Activated naive CD8-positive, alpha-beta T cell treated with anti-CD3 and anti-CD28 coated beads for 36 hours (primary cell): ENCODE measurements around the gene KIF1A. TPM values are rescaled to one million over a fixed set of nuclear protein-coding genes. Genes with fewer than 3 reads are reported as not detected.

Experiments
- DNase-seq: peaks from one replicate; pipeline ENCODE4 v3.0.0; 2021
- H3K27ac Mint-ChIP-seq: one replicate; pipeline ENCODE4 v1.8.0; 2022; ENCODE audit warnings: mild to moderate bottlenecking, moderate library complexity, mixed read lengths
- H3K27me3 Mint-ChIP-seq: one replicate; pipeline ENCODE4 v1.8.0; 2022; ENCODE audit warnings: mild to moderate bottlenecking, mixed read lengths
- H3K36me3 Mint-ChIP-seq: one replicate; pipeline ENCODE4 v1.8.0; 2021; ENCODE audit warnings: mild to moderate bottlenecking, mixed read lengths
- H3K4me1 Mint-ChIP-seq: one replicate; pipeline ENCODE4 v1.8.0; 2021; ENCODE audit warnings: mixed read lengths
- H3K4me3 Mint-ChIP-seq: one replicate; pipeline ENCODE4 v1.8.0; 2022; ENCODE audit warnings: mild to moderate bottlenecking, moderate library complexity, mixed read lengths
- H3K9me3 Mint-ChIP-seq: one replicate; pipeline ENCODE4 v1.8.0; 2022; ENCODE audit warnings: mixed read lengths
- total RNA-seq, 2 experiments: library from RNA; stranded (reverse); gene quantifications; one replicate each; pipeline ENCODE4 v1.2.3, GENCODE V29; 2021

Gene KIF1A
- total RNA-seq, 2 experiments from 2014 or later, result 7.7 to 8.2 TPM

- peak overlapping the region; percentile 33 for H3K4me3 Mint-ChIP-seq
These were observed 80.2 kb downstream of the KIF1A start for GRCh38 chr2:240739797-240740196.

GRCh38 chr2:240737958-240738357 lies 82.1 kb downstream of the KIF1A start:
- Mint-ChIP-seq H3K36me3 (no peaks in the 10 kb centered on the region), H3K4me1 (peaks cover 9% of the 10 kb centered on the region), H3K27ac (no peak overlapping the region), H3K27me3 (no peaks in the 10 kb centered on the region), H3K9me3 (no peaks in the 10 kb centered on the region), H3K4me3 (no peak overlapping the region)
- DNase-seq, result no peak

More at GRCh38 chr2:240739797-240740196, 80.2 kb downstream of the KIF1A start:
- Mint-ChIP-seq H3K27ac (peak overlapping the region; percentile 70), H3K4me1 (peaks cover 6% of the 10 kb centered on the region), H3K27me3 (no peaks in the 10 kb centered on the region), H3K36me3 (no peaks in the 10 kb centered on the region), H3K9me3 (no peaks in the 10 kb centered on the region)
- peak; percentile 45 for DNase-seq

- H3K9me3 Mint-ChIP-seq, result no peaks in the 10 kb centered on the region
- H3K36me3 Mint-ChIP-seq, result no peaks in the 10 kb centered on the region
- no peak for DNase-seq
- H3K4me3 Mint-ChIP-seq, result no peak overlapping the region
- no peak overlapping the region for H3K27ac Mint-ChIP-seq
- H3K27me3 Mint-ChIP-seq, result no peaks in the 10 kb centered on the region
- H3K4me1 Mint-ChIP-seq, result peaks cover 9% of the 10 kb centered on the region
These were observed 82.5 kb downstream of the KIF1A start for GRCh38 chr2:240737512-240737911.

GRCh38 chr2:240736281-240737250 lies 83.5 kb downstream of the KIF1A start:
- no peak overlapping the region for H3K27ac Mint-ChIP-seq
- no peak for DNase-seq
- H3K36me3 Mint-ChIP-seq, result no peaks in the 10 kb centered on the region
- H3K4me3 Mint-ChIP-seq, result no peak overlapping the region
- no peaks in the 10 kb centered on the region for H3K9me3 Mint-ChIP-seq
- H3K27me3 Mint-ChIP-seq, result no peaks in the 10 kb centered on the region
- H3K4me1 Mint-ChIP-seq, result peaks cover 9% of the 10 kb centered on the region

GRCh38 chr2:240735476-240735875 lies 84.5 kb downstream of the KIF1A start:
- H3K4me1 Mint-ChIP-seq, result peaks cover 9% of the 10 kb centered on the region
- H3K36me3 Mint-ChIP-seq, result no peaks in the 10 kb centered on the region
- no peak overlapping the region for H3K4me3 Mint-ChIP-seq
- H3K27ac Mint-ChIP-seq, result no peak overlapping the region
- no peak for DNase-seq
- H3K9me3 Mint-ChIP-seq, result no peaks in the 10 kb centered on the region
- H3K27me3 Mint-ChIP-seq, result no peaks in the 10 kb centered on the region

- no peaks in the 10 kb centered on the region for H3K36me3 Mint-ChIP-seq
- H3K4me1 Mint-ChIP-seq, result peaks cover 9% of the 10 kb centered on the region
- no peaks in the 10 kb centered on the region for H3K9me3 Mint-ChIP-seq
- no peaks in the 10 kb centered on the region for H3K27me3 Mint-ChIP-seq
- H3K4me3 Mint-ChIP-seq, result no peak overlapping the region
- H3K27ac Mint-ChIP-seq, result no peak overlapping the region
- DNase-seq, result no peak
These were observed 85.3 kb downstream of the KIF1A start for GRCh38 chr2:240734756-240735155.

- no peak for DNase-seq
- no peaks in the 10 kb centered on the region for H3K27me3 Mint-ChIP-seq
- no peaks in the 10 kb centered on the region for H3K36me3 Mint-ChIP-seq
- H3K9me3 Mint-ChIP-seq, result no peaks in the 10 kb centered on the region
- no peak overlapping the region for H3K27ac Mint-ChIP-seq
- peaks cover 3% of the 10 kb centered on the region for H3K4me1 Mint-ChIP-seq
- H3K4me3 Mint-ChIP-seq, result no peak overlapping the region
These were observed 86.1 kb downstream of the KIF1A start for GRCh38 chr2:240733803-240734495.

- Mint-ChIP-seq H3K9me3 (no peaks in the 10 kb centered on the region), H3K27ac (peak overlapping the region; percentile 14), H3K36me3 (no peaks in the 10 kb centered on the region), H3K4me3 (no peak overlapping the region), H3K27me3 (no peaks in the 10 kb centered on the region), H3K4me1 (peaks cover 3% of the 10 kb centered on the region)
- DNase-seq, result no peak
These were observed 87.0 kb downstream of the KIF1A start for GRCh38 chr2:240732911-240733622.

- H3K4me1 Mint-ChIP-seq, result peaks cover 3% of the 10 kb centered on the region
- DNase-seq, result no peak
- no peaks in the 10 kb centered on the region for H3K9me3 Mint-ChIP-seq
- no peaks in the 10 kb centered on the region for H3K36me3 Mint-ChIP-seq
- no peak overlapping the region for H3K27ac Mint-ChIP-seq
- no peaks in the 10 kb centered on the region for H3K27me3 Mint-ChIP-seq
- no peak overlapping the region for H3K4me3 Mint-ChIP-seq
These were observed 87.8 kb downstream of the KIF1A start for GRCh38 chr2:240732184-240732583.

GRCh38 chr2:240731178-240731545 lies 88.9 kb downstream of the KIF1A start:
- no peak overlapping the region for H3K27ac Mint-ChIP-seq
- no peaks in the 10 kb centered on the region for H3K36me3 Mint-ChIP-seq
- no peaks in the 10 kb centered on the region for H3K27me3 Mint-ChIP-seq
- DNase-seq, result no peak
- peaks cover 3% of the 10 kb centered on the region for H3K4me1 Mint-ChIP-seq
- no peaks in the 10 kb centered on the region for H3K9me3 Mint-ChIP-seq
- H3K4me3 Mint-ChIP-seq, result no peak overlapping the region

GRCh38 chr2:240730501-240731177 lies 89.4 kb downstream of the KIF1A start:
- no peaks in the 10 kb centered on the region for H3K27me3 Mint-ChIP-seq
- H3K36me3 Mint-ChIP-seq, result no peaks in the 10 kb centered on the region
- no peak overlapping the region for H3K27ac Mint-ChIP-seq
- peaks cover 3% of the 10 kb centered on the region for H3K4me1 Mint-ChIP-seq
- no peak for DNase-seq
- no peaks in the 10 kb centered on the region for H3K9me3 Mint-ChIP-seq
- H3K4me3 Mint-ChIP-seq, result no peak overlapping the region

GRCh38 chr2:240728827-240729226 lies 91.2 kb downstream of the KIF1A start:
- H3K4me1 Mint-ChIP-seq, result peaks cover 3% of the 10 kb centered on the region
- no peaks in the 10 kb centered on the region for H3K36me3 Mint-ChIP-seq
- H3K27me3 Mint-ChIP-seq, result no peaks in the 10 kb centered on the region
- no peaks in the 10 kb centered on the region for H3K9me3 Mint-ChIP-seq
- H3K4me3 Mint-ChIP-seq, result no peak overlapping the region
- DNase-seq, result no peak
- H3K27ac Mint-ChIP-seq, result no peak overlapping the region

GRCh38 chr2:240728361-240728760 lies 91.7 kb downstream of the KIF1A start:
- Mint-ChIP-seq H3K4me3 (no peak overlapping the region), H3K27ac (no peak overlapping the region), H3K4me1 (peaks cover under 1% of the 10 kb centered on the region), H3K27me3 (no peaks in the 10 kb centered on the region), H3K36me3 (no peaks in the 10 kb centered on the region), H3K9me3 (no peaks in the 10 kb centered on the region)
- no peak for DNase-seq

- Mint-ChIP-seq H3K36me3 (no peaks in the 10 kb centered on the region), H3K27me3 (no peaks in the 10 kb centered on the region), H3K4me3 (no peak overlapping the region), H3K4me1 (no peaks in the 10 kb centered on the region), H3K27ac (no peak overlapping the region), H3K9me3 (no peaks in the 10 kb centered on the region)
- no peak for DNase-seq
These were observed 92.1 kb downstream of the KIF1A start for GRCh38 chr2:240727913-240728312.

GRCh38 chr2:240727439-240727838 lies 92.6 kb downstream of the KIF1A start:
- no peak overlapping the region for H3K4me3 Mint-ChIP-seq
- H3K27me3 Mint-ChIP-seq, result no peaks in the 10 kb centered on the region
- H3K4me1 Mint-ChIP-seq, result no peaks in the 10 kb centered on the region
- H3K27ac Mint-ChIP-seq, result no peak overlapping the region
- DNase-seq, result no peak
- no peaks in the 10 kb centered on the region for H3K36me3 Mint-ChIP-seq
- H3K9me3 Mint-ChIP-seq, result no peaks in the 10 kb centered on the region
